ENCODE results near the gene FANK1.

- TF ChIP-seq EZH2 (IDR thresholded peaks at IDR 0.05; ENCODE audit: insufficient read depth, poor library complexity, severe bottlenecking) (no peak), EZH2phosphoT487 (IDR thresholded peaks at IDR 0.05; ENCODE audit: insufficient read depth, low read depth) (no peak)
Measured at GRCh38 chr10:126011995-126012394, 115.6 kb downstream of the FANK1 start.
